OCI-LY3 (cell line): ENCODE results near the gene GFER.

Source experiments
- CTCF ChIP-seq: fragments of 200-600, 300-600 bp; sonication (generic); IDR thresholded peaks from 2 replicates; pipeline ENCODE4 v1.5.1; 2014; ENCODE audit warnings: antibody characterized with exemption, low read length, low read depth
- EZH2phosphoT487 ChIP-seq: fragments of 200-600 bp; shearing (Covaris generic); IDR thresholded peaks from 2 replicates; pipeline ENCODE4 v1.6.1; 2018; ENCODE audit warnings: antibody characterized with exemption, mixed run types, low read depth

GRCh38 chr16:1991135-1991551 lies 7.2 kb downstream of the GFER start:
- TF ChIP-seq CTCF (no peak), EZH2phosphoT487 (no peak)
